GM10847 (cell line): ENCODE data around the gene ANGPT4.

ENCODE experiments used
- POLR2A ChIP-seq: IDR thresholded peaks from 2 replicates; pipeline ENCODE4 v1.6.1; 2011; ENCODE audit not compliant: insufficient read length; ENCODE audit errors: extremely low read depth

The ANGPT4 gene

DNA sequence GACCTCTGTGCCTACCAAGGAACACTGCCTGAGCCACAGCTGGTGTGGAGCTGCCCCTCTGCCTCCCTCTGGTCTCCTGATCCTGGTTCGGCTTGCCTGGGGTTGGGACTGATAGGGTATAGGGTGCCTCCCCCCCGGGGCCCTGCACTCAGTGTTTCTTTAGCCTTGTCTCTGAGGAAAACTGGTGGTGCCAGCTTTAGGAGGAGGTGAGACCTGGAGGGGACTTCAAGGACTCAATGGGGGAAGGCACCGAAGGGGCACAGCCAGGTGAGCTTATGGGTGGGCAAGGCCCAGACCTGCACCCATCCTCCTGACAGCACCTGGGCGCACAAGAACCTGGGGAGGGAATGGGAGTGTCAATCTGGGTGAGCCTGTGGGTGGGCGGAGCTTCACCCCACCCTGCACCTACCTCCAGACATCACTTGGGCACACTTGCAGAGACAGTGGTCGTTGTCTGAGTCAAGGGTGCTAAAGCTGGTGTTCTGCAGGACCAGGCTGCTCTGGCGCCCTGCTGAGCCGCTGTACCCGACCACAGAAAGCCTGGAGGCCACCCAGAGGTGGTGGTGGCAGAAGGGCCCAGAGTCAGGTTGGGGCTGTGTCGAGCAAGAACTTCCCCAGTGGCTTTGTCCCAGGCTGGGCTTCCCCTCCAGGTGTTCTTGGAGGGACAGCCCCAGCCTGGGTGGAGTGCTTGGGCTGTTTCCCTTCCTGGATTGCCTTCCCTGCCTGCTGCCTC lies 42.1 kb downstream of the ANGPT4 start:
- no peak for TF ChIP-seq POLR2A

DNA sequence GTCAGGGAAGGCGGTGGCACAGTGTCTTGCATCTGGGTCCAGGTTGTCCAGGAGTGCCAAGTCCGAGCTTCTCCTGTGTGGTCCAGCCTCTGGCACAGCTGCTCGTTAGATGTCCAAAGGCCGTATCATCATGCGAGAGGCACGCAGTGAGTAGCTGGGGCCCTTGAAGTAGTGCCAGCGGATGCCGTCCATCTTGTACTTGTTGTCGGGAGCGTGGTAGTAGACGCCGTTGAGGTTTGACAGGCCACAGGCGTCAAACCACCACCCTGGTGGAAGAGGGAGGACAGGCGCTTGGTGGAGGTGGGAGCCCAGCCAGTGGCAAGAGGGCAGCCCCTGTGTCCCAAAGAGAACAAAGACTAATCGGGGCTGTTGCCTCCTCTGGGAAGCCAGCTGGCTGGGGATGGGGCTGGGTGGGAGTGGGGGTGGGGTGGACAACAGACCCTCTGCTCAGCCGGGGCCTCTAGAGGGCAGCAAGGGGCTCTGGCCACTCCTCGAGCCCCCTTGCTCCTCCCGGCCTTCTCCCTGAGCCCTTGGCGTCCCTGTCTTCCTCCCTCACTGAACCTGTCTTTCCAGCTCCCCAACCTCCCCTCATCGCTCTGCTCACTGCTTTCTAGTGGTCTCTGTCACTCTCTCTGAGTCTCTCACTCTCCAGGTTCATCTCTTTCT lies 43.1 kb downstream of the ANGPT4 start:
- TF ChIP-seq POLR2A: no peak

DNA sequence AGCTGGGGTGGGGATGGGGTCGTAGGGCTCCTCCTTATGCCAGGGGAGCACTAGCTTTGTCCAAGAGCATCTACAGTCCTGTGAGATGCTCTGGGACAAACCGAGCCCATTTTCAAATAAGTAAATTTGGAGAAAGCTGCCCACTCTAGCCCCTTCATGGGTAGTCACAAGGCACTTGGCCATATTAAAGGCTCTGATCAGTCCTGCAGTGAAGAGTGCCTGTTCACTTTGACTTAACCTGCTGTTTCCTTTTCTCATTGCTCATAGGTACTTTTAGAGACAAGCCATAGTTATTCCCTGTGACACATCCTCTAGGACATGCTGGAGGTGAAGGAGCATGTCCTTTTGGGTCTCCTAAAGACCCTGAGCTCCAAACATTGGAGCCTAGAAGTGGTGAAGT lies 44.2 kb downstream of the ANGPT4 start:
- TF ChIP-seq POLR2A: no peak

DNA sequence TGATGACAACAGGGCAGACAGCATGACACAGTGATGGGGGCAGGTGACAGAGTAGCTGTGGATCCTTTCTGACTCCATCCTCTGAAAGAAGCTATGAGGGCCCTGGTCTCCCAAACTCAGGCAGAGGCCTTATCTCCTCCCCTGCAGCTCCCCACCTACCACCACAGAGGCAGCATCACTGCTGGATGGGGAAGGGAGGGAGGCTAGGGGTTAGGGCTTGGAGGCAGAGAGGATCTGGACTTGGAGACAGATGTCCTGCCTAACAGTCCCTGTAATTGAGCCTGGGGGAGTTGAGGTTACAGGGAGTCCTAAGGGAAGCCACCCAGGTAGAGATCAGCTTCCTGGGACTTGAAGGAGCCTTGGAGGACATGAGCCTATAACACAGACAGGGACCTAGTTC lies 44.7 kb downstream of the ANGPT4 start:
- no peak for TF ChIP-seq POLR2A

DNA sequence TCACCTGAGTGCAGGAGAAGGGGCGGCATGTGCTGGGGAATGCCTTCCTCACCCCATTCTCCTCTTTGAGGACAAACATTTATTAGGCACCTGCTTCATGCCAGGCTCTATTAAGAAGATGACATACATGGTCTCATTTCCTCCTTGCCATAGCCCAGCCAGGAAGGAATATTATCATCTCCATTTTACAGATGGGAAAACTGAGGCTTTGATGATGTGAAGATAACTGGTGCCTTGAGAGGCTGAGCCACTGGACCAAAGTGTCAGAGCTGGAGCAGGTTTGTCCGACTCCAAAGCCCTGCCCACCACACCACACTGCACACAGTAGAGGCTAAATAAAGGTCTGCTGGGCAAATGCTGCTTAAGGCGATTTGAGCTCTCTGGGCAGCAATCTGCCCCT lies 45.4 kb downstream of the ANGPT4 start:
- no peak for TF ChIP-seq POLR2A

DNA sequence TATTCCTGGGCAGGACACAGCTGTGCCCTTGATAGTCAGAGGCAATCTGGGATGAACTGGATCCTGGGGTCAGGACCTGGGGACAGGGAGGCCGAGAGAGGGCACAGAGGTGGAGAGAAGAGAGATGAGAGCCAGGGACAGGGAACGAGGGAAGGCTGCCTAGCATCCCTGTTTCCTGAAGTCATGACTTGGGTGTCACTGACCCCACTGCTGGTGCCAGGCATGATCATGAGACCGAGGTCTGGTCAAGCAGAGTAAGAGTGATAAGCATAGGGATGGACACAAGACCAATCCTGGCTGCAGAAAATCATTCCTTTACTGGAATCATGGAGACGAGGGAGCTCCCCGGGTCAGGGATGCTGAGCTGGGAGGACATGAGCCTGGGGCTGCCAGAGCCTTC lies 46.5 kb downstream of the ANGPT4 start:
- TF ChIP-seq POLR2A: no peak

DNA sequence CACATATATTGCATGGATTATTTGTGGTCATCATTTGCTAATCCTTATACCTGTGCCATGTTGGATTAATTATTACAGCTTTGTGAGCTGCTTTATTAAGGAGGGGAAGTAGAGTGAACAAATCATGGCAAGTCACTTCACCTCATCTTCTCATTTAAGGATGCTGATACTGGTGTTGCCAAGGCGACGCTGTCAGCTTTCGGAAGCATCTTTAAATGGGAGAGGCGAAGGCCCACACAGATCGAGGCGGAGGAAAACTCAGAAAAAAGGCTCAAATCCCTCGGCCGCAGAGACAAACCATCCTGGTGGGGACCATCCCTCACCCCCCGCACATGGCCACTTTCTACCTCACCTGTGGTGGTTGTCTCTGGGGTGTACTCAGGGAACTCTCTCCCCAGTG lies 47.9 kb downstream of the ANGPT4 start:
- no peak for TF ChIP-seq POLR2A

DNA sequence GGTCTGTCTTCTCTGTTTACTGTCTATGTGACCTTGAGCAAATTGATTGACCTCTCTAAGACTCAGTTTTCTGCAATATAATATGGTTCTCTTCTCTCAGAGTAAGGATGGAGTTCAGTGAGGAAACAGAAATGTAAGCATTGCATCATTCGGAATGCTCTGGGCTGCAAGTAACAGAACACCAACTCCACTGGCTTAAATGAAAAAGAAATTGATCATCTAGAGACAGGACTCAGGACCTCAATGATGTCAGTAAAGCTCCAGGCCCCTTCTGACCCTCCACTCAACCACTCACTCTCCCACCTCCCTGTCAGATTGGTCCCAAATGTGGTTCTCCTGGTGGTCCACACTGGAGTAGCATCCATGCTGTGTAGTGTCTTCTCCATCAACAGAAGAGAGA lies 50.7 kb downstream of the ANGPT4 start:
- TF ChIP-seq POLR2A: no peak

DNA sequence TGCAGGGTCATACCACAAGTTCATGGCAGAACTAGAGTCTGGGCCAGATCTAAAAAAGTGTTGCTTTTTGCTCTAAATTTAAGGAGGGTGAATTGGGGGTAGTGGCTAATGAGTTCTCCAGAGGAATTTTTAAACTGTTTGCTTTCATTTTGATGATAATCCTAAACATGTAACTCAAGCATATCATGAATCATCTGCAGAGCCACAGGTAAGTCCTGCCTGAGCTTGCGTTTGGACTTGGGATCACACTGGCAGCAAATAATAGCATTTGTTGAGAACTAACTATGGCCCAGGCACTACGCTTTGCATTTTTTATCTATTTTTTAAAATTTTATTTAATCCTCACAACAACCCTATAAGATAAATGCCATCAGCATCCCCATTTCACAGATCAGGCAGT lies 55.2 kb downstream of the ANGPT4 start:
- TF ChIP-seq POLR2A: no peak

DNA sequence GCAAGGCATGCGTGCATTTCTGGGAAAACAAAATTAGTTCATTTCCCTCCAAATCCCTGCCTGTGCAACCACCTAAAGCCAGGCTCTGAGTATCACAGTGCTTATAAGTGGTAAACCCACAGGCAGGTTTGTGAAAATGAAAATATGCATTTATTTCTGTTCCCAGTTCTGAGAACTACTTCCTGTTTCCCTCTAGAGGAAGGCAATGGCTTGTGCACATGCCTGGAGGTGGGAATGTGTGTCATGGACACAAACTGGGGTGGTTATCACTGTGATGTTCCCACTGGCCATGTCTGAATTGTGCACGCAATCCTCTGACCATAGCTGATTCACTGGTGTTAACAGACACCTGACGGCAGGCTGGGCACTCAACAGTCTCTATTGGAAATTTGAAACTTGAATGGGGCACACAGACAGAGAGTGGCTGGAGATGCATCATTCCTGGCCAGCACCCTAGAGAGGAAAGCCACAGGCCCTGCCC lies 56.3 kb downstream of the ANGPT4 start:
- TF ChIP-seq POLR2A: no peak

DNA sequence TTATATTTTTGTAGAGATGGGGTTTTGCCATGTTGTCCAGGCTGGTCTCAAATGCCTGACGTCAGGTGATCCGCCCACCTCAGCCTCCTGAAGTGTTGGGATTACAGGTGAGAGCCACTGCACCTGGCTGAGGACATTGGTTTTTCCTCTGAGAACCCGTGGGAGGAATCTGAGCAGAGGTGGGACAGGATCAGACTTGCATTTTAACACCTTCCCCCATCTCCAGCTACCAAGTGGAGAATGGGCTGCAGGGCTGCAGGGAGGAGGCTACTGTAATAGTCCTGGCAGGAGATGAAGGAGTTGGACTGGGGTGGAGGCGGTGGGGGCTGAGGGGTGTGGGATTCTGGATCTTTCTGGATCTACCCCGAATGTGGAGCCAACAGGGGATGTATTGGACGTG lies 58.1 kb downstream of the ANGPT4 start:
- no peak for TF ChIP-seq POLR2A

DNA sequence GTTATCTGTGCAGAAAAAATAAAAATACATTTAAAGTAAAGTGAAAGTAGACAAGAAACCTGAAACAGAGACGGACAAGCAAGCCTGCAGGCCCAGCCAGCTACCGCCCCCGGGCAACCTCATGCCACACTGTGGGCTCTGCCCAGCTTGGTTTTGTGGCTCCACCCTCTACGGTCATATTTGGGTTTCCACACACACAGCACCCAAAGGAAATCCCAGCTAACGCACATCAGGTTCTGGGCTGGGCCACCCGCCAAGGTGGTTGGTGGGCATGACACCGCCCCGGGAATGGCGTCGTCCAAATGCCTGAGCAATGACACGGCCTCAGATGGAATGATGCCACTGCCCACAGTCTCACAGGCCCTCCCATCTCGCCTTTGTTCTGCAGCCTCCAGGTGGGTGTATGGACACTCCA lies 59.8 kb downstream of the ANGPT4 start:
- TF ChIP-seq POLR2A: no peak

DNA sequence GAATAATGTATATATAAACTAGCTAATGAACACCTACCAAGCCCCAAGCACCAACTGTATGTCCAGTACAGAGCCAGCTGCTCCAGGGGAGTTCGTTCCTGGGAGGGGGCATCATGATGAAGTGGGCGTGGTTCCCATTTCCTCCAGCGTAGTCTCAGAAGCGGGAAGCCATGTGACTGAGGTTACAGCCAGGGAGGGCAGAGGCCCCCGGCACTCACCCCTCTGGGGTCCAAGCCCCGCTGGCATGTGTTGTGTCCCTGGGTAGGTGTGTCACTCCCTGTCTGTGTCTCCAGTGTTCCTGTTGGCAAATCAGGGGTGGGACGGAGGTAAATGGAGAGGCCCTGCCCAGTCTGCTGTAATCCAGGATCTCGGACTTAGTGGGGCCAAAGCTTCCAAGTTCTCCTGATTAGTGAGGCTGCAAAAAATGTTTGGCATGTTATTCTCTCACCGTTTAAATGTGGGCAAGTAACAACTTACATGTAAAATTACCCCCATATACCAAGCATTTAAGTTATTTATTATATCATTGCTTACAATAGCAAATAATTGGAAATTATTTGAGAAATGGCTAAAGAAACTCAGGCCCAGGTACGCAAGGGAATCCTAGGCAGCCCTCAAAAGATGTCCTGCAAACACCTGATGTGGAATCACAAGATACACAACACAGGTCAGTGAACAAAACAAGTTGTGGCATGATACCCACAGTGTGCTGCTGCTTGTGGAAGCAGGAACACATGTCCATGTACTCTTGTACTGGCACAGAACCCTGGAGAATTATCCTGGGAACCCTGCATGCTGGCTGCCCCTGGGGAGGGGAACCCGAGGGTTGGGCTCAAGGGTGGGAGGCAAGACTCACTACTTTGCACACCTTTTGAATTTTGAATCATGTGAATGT lies 60.4 kb downstream of the ANGPT4 start:
- no peak for TF ChIP-seq POLR2A

DNA sequence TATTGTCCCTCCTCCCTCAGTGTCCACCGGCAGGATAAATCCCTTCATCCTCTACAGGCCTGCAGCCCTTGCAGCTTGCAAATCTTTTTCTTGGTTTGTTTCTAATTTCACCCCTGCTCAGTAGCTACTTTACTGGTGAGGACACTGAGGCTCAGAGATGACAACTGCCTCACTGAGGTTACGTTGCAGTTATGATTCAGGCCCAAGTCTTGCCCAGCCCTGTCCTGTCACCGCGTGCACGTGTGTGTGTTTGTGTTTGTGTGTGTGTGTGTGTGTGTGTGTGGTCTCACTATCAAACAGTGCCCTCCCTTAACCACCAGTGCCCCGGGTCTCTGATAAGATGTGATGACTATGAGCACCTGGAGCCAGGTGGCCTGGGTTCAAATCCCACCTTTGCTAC lies 61.5 kb downstream of the ANGPT4 start:
- no peak for TF ChIP-seq POLR2A

DNA sequence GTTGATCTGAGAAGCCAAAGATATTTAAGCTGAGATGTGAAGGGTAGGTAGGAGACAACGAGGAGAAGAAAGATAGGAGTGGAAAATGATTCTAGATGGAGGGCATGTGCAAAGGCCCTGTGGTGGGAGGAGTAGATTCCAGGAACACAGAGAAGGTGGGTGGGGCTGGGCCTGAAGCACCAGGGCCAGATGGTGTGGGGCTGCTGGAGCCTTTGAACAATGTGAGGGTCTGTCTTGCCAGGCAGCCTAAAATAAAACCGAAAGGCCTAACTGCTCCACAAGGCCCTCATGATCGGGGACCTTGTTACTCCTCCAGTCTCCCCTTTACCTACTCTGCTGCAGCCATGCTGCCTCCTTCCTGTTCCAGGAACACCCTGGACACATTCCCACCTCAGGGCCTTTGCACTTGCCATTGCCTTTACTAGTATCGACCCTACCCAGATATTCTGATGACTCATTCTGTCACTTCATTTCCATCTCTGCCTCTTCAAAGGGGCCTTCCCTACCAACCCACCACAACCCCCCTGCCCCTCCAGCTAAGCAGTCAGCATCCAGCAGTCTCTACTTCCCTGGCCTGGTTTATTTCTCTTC lies 62.6 kb downstream of the ANGPT4 start:
- no peak for TF ChIP-seq POLR2A
